Measurements from ENCODE around the gene GRK4.

Gene GRK4

DNA sequence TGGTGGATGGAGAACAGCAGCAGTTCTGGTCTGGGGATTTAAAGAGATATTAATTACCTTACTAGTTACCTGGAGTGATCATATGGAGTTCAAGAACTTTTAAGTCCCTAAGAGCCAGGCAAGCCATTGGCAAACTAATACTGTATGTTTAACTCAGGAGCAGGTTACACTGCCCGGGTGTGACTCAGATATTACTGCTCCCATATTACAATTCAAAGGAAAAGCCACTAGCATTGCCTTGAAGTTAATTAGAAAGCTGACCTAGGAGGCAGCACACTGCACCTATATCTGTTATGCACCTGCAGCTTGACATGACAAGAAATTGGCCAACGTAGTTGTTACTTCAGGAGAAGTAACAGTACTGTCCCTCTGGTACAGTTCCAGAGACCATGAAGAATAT lies 47.2 kb downstream of the GRK4 start:
- TF ChIP-seq, protein P1, sequence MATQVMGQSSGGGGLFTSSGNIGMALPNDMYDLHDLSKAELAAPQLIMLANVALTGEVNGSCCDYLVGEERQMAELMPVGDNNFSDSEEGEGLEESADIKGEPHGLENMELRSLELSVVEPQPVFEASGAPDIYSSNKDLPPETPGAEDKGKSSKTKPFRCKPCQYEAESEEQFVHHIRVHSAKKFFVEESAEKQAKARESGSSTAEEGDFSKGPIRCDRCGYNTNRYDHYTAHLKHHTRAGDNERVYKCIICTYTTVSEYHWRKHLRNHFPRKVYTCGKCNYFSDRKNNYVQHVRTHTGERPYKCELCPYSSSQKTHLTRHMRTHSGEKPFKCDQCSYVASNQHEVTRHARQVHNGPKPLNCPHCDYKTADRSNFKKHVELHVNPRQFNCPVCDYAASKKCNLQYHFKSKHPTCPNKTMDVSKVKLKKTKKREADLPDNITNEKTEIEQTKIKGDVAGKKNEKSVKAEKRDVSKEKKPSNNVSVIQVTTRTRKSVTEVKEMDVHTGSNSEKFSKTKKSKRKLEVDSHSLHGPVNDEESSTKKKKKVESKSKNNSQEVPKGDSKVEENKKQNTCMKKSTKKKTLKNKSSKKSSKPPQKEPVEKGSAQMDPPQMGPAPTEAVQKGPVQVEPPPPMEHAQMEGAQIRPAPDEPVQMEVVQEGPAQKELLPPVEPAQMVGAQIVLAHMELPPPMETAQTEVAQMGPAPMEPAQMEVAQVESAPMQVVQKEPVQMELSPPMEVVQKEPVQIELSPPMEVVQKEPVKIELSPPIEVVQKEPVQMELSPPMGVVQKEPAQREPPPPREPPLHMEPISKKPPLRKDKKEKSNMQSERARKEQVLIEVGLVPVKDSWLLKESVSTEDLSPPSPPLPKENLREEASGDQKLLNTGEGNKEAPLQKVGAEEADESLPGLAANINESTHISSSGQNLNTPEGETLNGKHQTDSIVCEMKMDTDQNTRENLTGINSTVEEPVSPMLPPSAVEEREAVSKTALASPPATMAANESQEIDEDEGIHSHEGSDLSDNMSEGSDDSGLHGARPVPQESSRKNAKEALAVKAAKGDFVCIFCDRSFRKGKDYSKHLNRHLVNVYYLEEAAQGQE (IDR thresholded peaks at IDR 0.05; ENCODE audit: insufficient replicate concordance, low read depth) = no peak
- no peak for TF ChIP-seq SPI1 (IDR thresholded peaks at IDR 0.05; ENCODE audit: borderline replicate concordance, low read depth)
- no peak for TF ChIP-seq GABPA (IDR thresholded peaks at IDR 0.05; ENCODE audit: low read depth)
- no peak for TF ChIP-seq POLR2AphosphoS5 (IDR thresholded peaks at IDR 0.05; ENCODE audit: low read depth)
- no peak for DNase-seq (ENCODE audit: low read depth in 1 of 2, low spot score in 1 of 2)
- no peak overlapping the region for H3K27ac ChIP-seq (replicated peaks)
- no peaks in the 10 kb centered on the region for H3K27me3 ChIP-seq (ENCODE audit: insufficient read depth, poor library complexity, severe bottlenecking)
- no peak overlapping the region for H3K4me3 ChIP-seq (replicated peaks; ENCODE audit: insufficient read depth, low read length)

DNA sequence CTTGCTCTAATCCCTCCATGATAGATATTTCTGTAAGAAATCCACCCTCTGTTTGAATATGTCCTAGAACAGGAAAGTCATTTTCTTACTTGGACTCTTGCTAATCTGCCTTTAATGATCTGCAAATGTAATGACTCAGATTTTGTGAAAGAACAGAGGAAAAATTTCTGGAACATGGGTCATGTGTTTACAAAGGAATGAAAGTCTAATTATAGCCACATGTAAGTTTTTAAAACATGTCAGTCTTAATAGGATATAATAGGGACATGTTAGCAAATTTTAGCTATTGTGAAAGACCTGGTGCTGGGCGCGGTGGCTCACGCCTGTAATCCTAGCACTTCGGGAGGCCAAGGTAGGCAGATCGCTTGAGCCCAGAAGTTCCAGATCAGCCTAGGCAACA lies 47.6 kb downstream of the GRK4 start:
- no peak overlapping the region for H3K27ac ChIP-seq (replicated peaks)

GRCh38 chr4:3011456-3012220 lies 48.3 kb downstream of the GRK4 start:
- Histone ChIP-seq H3K27me3 (ENCODE audit: insufficient read depth, poor library complexity, severe bottlenecking) (no peaks in the 10 kb centered on the region), H3K27ac (replicated peaks) (no peak overlapping the region), H3K4me3 (replicated peaks; ENCODE audit: insufficient read depth, low read length) (no peak overlapping the region)
- no peak for DNase-seq (ENCODE audit: low read depth in 1 of 2, low spot score in 1 of 2)
- TF ChIP-seq GABPA (IDR thresholded peaks at IDR 0.05; ENCODE audit: low read depth) (no peak), POLR2AphosphoS5 (IDR thresholded peaks at IDR 0.05; ENCODE audit: low read depth) (no peak), SPI1 (IDR thresholded peaks at IDR 0.05; ENCODE audit: borderline replicate concordance, low read depth) (no peak)
- TF ChIP-seq, protein P2, sequence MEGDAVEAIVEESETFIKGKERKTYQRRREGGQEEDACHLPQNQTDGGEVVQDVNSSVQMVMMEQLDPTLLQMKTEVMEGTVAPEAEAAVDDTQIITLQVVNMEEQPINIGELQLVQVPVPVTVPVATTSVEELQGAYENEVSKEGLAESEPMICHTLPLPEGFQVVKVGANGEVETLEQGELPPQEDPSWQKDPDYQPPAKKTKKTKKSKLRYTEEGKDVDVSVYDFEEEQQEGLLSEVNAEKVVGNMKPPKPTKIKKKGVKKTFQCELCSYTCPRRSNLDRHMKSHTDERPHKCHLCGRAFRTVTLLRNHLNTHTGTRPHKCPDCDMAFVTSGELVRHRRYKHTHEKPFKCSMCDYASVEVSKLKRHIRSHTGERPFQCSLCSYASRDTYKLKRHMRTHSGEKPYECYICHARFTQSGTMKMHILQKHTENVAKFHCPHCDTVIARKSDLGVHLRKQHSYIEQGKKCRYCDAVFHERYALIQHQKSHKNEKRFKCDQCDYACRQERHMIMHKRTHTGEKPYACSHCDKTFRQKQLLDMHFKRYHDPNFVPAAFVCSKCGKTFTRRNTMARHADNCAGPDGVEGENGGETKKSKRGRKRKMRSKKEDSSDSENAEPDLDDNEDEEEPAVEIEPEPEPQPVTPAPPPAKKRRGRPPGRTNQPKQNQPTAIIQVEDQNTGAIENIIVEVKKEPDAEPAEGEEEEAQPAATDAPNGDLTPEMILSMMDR (IDR thresholded peaks at IDR 0.05; ENCODE audit: insufficient read depth, low read length) = no peak
- TF ChIP-seq, protein P1 (IDR thresholded peaks at IDR 0.05; ENCODE audit: insufficient replicate concordance, low read depth) = no peak

More for the DNA sequence above, 47.6 kb downstream of the GRK4 start:
- no peaks in the 10 kb centered on the region for H3K27me3 ChIP-seq (ENCODE audit: insufficient read depth, poor library complexity, severe bottlenecking)
- no peak for DNase-seq (ENCODE audit: low read depth in 1 of 2, low spot score in 1 of 2)
- no peak overlapping the region for H3K4me3 ChIP-seq (replicated peaks; ENCODE audit: insufficient read depth, low read length)
- TF ChIP-seq, protein P1 (IDR thresholded peaks at IDR 0.05; ENCODE audit: insufficient replicate concordance, low read depth) = no peak
- TF ChIP-seq SPI1 (IDR thresholded peaks at IDR 0.05; ENCODE audit: borderline replicate concordance, low read depth) (no peak), POLR2AphosphoS5 (IDR thresholded peaks at IDR 0.05; ENCODE audit: low read depth) (no peak)

GRCh38 chr4:3013323-3013722 lies 50.0 kb downstream of the GRK4 start:
- TF ChIP-seq, protein P1 (IDR thresholded peaks at IDR 0.05; ENCODE audit: insufficient replicate concordance, low read depth) = no peak
- TF ChIP-seq SPI1 (IDR thresholded peaks at IDR 0.05; ENCODE audit: borderline replicate concordance, low read depth) (no peak), POLR2AphosphoS5 (IDR thresholded peaks at IDR 0.05; ENCODE audit: low read depth) (no peak)
- TF ChIP-seq, protein P2 (IDR thresholded peaks at IDR 0.05; ENCODE audit: insufficient read depth, low read length) = no peak
- DNase-seq (ENCODE audit: low read depth in 1 of 2, low spot score in 1 of 2) = no peak
- H3K27me3 ChIP-seq (ENCODE audit: insufficient read depth, poor library complexity, severe bottlenecking) = no peaks in the 10 kb centered on the region
- no peak overlapping the region for H3K4me3 ChIP-seq (replicated peaks; ENCODE audit: insufficient read depth, low read length)
- H3K27ac ChIP-seq (replicated peaks) = no peak overlapping the region

All from HL-60 (cell line).